GM21723 (cell line): Measurements from ENCODE around the gene PDE11A.

ENCODE experiments used
- ATAC-seq: cut with Tn5 transposase; IDR thresholded peaks from one replicate; pipeline ENCODE4 v1.9.1; 2021; ENCODE audit warnings: mild to moderate bottlenecking, moderate library complexity; ENCODE audit not compliant: unreplicated experiment

The PDE11A gene

DNA sequence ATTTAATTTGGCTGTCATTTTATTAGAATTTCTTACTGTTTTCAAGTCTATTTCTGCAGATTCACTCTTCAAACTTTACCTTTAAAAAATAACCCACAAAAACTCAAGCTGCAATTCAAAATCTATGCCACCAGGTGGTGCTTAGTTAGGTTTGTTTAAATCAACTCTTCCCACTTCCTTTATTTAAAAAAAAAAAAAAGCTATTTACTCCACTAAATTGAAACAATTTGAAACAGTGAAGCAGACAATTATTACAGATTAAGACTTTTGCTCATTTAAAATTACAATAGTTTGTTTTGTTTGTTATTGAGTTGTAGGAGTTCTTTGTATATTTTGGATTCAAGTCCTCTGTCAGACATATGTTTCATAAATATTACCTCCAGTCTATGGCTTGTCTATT lies 300.0 kb downstream of the PDE11A start:
- ATAC-seq, result no peak

DNA sequence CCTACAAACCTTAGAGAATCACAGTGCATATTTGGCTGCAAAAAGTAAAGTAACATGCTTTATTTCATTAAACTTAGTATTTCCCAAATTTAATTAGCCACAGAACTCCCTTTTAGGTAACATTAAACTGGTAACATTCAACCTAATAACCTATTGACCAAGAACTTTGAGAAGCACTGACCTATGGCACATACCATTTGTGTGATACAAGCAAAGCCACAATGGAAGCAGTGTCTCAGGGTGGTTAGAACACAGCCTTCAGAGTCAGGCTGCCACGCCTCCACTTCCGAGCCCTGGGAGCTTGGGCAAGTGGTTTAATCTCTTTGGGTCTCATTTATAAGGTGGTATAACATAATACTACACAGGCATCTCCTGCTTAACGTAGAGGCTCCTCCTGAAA lies 301.4 kb downstream of the PDE11A start:
- no peak for ATAC-seq

DNA sequence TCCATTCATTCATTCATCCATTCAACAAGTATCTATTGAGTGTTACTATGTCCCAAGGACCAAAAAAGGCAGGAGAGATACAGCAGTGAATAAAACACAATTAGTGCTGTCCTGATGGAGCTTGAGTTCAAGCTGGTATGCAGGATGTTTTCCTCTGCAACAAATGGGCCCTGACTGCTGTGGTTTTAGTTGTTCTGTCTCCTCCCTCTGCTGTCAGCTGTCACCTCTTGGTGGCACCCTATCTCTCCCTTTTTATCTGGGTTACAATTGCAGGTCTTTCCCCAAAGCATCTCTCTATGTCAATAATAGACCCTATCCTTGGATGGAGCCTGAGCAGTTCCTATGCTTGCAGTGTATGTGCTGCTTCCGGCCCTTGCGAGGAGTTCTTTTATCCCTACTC lies 304.8 kb downstream of the PDE11A start:
- no peak for ATAC-seq

DNA sequence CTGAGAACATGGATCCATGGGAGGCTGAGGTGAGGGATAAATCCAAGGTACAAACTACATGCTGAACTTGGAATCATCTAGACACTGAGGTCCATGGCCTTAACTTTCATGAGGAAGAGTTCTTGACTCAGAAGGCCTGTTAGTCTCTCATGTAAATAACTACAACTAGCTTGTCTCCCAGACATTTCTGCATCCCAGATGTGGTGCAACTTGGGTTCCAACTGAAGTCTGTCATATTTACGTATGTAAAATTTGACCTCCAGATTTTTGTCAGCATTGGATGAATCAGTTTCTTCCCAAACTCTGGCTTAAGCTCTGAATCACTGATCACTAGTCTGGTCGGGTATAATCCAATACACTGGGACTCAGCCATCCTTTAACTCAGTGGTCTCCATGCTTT lies 306.9 kb downstream of the PDE11A start:
- no peak for ATAC-seq

DNA sequence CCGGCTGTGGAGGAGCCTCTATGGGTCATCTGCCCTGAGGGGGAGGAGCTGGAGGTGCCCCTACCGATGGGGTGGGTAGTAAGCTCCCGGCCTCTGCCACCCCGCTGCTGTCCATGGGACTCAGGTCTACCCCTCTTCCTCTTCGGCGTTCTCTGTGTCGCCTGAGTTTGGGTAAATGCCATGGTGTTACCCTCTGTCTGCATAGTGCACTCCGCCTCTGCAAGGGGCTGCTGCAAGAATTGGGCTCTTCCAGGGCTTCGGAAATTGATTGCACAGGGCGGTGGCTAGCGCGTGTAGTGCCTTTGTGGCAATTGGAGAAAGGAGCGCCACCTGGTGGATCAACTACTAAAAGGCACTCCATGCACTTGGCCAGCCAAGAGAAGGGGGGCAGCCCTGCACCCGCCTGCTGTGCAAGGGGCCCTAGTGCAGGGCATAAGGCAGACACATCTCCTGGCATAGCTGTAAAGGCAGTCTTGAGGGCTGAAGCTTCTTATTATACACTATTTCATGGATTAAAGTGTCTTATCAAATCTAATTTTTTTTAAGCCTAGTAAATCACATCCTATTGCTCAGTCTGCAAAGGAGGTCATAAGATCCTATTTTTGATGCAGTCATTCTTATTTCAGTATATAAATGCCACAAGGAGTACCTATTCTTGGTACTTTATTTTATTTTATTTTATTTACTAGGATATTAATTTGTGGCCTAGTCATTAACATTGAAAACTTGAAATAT lies 308.9 kb downstream of the PDE11A start:
- peak; percentile 100 for ATAC-seq

DNA sequence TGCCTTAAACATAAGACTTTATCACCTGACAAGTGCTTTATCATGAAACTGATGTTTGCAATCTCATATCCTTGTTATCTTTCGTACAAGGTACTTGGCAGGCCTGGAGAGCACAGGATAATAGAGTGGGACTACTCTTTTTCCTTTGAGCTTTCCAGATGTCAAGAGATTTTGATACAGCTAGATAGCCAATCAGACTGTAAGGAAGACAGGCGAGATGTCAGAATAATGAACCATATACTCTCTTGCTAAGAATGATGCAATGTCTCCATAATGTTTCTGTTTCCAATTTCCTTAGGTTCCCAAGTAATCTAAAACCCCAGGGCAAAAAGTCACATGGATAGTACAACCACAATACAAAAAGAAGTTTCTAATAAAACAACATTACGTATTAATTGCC lies 313.1 kb downstream of the PDE11A start:
- ATAC-seq, result no peak

DNA sequence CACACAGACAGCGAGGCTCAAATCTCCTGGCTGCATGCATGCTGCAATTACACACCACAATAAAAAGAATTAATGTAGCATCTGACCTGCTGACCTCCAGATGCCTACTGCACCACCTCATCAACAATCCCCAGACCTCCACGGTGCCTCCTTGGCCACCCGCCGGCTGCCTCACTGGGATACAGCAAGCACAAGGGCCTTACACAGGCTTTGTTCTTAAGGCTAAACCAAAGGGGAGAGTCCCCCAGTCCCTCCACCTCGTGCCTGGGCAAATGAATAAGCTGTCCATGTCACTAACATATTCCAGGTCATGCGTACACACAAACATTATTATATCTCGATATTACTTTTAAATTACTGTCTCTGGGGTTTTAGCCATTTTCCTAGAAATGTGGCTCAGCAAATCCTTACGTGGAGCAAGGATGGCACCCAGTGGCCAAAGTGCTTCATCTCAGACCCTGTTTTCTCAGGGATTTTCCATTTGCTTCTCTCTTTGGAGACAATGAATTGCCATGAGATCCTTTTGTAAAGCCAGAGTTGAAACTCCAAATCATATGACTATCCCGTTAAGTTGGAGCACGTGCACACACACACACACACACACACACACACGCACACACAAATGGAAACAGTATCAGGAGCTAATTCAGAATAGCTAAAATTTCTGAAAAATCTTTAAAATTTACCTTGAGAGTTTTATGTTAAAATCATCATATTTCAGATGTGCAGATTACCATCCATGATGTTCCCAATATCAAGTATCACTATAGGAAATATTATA lies 313.8 kb downstream of the PDE11A start:
- no peak for ATAC-seq

DNA sequence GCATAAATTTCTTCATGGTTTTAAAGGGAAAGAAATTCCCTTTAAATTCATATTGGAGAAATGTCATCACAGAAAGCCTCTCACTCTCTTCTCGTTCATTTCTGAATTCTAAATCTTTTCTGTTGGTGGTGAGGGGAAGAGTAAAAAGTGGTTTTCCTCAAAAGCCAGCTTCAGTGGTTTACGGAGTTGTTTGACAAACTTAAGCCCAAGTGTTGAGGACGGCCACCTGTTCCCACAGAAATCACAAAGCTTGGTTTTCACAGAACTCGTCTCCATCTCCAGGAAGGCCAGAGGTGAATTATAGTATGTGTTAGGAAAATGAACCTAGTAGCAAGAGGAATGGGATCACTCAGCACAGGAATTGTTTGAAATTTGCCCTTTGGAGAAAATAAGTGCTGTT lies 316.2 kb downstream of the PDE11A start:
- no peak for ATAC-seq

DNA sequence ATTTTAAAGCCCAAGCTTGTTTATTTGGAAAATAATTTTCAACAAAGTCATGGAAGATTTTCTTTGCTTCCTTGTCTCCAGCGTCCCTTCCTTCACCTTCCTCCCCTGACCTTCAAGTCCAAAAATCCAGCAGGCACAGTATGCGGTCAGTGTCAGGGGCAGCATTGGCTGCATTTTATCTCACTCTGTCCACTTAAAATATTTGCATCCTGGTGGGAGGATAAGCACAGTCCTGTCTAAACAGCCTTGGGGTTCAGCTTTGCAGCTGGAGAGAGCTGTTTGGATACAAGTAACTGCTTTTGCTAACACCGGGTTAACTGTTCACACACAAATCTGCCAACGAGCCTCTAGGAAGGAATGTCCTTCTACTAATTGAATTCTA lies 318.1 kb downstream of the PDE11A start:
- no peak for ATAC-seq

DNA sequence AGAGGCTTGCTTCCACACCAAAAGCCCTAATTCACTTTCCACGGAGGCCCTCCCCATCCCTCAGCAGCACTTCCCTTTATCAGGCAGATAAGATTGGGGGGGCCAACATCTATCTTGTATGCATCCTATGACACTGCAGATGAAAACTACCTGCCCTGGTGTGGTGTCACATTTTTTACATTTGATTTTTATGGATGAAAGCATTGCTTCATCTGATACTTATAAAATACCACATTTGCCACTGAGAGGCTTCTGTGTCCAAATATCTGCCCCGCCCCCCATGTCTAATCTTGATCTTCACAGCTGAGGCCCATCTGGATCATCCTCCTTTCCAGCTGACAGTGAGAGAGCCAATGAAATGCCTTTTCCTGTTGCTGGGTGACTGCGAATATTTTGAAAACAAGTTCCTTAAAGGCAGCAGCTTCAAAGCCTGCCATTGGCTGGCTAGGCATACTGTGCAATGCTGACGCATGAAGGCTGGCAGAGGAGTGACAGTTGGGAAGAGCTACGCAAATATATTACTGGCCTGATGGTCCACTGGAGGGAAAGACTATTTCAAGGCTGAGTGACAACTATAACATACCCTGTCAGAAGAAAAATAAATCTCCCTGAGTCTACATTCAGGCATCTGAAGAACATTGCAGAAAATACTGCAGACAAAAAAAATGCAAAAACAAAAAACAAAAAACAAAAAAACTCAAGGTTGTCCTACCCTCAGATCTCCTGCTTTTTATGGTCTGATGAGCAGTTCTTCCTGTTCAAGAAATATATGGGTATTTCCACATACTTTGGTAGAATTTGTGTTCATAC lies 318.7 kb downstream of the PDE11A start:
- ATAC-seq, result no peak

DNA sequence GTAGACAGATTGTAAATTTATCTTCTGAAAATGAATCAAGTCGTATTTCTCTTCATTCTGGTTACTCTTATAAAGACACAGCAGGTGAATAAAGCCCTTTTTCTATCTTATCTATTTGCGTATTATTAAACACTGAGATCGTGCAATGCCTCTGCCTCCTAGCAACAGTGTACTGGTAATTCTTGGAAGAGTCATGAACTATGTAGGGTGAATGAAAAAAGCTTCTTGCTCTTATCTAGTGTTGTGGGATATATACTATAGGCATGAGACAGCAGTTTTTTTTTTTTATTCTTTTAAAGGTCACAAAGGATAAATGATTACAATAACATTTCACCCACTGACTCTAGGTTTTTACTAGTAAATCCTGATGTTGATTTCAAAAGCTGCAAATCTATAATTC lies 324.2 kb downstream of the PDE11A start:
- no peak for ATAC-seq

DNA sequence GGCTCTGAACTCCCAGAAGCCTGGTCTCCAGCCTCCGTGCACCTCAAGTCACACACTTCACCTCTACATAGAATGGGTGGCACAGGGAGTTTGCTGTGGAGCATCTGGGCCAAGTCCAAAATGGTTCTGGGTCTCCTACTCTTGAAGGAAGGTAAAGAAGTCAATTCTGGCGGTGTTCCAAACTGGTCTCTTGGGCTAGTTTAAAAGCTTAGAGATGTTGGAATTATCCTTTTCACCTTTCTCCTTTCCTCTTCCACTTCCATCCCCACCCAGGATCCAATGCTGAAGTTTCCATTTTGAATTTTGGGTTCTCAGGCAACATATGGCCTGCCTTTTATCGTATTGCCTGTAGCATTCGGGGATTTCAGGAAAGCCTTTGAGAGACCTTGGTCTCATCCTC lies 325.2 kb downstream of the PDE11A start:
- no peak for ATAC-seq

DNA sequence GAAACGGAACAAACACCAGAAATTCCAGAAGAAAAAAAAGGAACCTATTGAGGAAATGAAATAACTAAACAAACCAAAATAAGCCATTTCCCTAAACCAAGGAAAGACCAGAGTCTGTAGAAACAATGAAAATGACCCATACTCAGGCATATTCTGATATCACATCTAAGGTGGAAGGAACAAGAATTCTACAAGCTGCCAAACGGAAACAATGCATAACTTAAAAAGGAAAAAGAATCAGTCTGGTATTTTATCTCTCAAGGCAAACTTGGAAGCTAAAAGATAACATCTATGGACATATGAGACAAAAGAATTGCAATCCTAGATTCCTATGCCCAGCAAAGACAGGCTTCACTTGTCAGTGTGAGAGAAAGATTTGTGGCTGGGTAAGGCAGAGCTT lies 326.2 kb downstream of the PDE11A start:
- ATAC-seq, result no peak

DNA sequence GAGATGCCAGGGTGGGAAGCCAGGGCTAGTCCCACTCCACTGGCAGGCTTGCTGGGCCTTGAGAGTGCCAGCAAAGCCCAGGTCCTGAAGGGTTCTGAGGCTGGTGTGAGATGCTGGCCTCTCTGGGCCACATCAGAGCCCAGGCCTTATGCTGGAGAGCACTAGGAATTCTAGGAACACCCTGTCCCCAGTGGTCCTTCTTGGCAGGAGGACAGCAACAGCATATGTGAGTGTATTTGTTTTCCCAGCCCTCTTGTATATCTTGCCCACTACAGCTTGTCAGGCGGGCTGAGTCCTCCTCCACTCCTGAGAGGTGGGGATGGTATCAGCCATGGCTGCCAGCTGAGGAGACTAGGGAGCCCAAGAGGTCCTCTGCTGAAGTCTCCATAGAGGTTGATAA lies 327.0 kb downstream of the PDE11A start:
- ATAC-seq, result no peak

DNA sequence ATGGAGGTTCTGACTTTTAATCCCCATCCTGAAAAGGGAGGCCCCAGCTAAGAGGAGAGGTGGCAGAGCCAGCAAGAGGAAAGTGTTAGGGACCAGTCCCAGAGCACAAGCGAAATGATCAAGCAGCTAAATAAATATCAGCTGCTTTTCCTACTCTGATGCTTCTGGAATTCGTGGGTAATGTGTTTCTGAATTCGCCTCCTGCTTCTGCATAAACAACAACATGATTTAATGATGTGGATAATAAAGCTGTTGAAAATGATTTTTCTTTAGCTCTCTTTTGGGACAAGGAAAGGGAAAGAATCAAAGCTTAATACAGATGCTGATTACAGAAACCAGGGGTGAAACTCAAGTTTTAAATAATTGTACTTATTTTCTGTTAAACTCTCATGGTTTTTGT lies 329.7 kb downstream of the PDE11A start:
- no peak for ATAC-seq

DNA sequence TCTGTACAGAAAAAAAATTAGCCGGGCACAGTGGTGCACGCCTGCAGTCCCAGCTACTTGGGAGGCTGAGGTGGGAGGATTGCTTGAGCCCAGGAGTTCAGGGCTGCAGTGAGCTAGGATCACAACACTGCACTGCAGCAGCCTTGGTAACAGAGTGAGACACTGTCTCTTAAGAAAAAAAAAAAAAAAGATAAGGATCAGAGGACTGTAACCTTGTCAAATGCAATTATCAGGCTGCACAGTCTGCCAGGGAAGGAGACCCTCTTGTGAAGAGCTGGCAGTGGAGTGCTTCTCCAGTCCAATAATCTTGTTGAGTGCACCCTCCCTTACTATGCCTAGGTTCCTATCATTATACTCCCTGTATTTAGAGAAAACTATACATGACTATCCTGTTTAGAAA lies 330.7 kb downstream of the PDE11A start:
- ATAC-seq, result no peak

DNA sequence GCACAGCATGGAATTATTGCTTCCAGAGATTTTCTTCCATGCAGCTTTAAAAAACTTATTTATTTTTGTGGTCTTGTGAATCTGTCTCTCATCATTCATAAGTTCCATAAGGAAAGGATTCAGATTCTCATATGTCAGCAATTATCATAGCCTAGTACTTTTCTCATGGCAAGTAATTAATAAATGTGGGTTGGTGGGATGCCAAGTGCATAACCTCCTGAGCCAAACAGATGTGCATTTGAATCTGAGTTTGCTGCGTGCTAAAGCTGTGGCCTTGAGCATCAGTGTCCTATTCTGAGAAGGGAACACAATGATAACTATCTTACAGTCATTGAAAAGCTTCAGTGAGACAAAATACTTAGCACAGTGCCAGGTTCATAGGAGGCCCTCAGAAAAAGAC lies 331.9 kb downstream of the PDE11A start:
- no peak for ATAC-seq

DNA sequence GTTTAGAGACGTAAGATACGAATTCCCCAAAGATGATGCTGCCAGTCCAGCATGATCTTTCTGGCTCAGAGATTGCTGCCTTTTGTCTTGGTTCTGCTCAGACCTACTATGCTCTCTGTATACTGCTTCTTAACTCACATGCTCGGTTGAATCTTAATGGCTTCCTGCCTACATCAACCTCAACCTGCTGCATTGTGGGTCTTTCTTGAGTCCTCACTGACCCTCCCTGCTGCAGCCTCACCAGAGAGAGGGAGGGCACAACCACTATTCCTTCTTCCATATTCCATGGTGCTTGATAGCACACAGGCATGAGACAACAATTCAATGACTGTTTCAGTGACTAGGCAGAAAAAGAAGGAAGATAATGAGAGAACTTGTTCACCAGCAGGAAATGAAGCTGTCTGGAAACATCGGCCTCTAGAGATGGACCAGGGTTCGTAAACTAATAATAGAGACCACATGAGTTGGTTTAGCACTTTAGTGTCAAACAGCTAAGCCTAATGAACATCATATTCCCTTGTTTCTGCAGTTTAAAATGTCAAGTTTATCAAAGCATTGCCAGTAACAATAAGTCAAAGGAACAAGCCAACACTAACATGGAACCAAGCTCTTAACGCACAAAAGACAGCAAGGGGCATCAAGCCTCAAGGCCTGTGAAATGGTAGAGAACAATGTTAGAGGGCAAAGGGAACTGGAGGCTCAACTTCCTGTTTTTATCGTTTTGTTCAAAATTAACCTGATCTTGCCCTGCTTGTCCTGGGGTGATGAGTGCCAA lies 333.9 kb downstream of the PDE11A start:
- ATAC-seq, result no peak

DNA sequence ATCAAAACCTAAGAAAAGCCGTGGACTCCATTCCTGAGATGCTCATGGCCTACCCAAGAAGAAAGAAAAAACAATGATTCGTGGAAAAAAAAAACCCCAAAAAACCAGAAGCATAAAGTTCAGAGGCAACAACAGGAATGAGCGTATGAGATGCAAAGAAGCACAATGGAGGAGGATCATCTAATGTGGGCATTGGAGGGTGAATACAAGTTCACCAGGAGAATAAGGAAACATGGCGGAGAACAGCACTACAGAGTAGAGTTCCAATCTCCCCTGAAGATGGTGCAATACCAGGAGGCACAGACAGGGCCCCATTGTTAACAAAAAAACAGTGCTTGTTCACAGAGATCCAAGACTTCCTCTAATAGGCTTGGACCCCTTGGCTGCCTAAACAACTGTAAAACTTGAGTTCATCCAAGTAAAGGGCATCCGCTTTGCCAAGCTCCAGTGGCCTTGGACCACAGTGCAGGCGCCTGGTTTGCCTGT lies 337.2 kb downstream of the PDE11A start:
- no peak for ATAC-seq

DNA sequence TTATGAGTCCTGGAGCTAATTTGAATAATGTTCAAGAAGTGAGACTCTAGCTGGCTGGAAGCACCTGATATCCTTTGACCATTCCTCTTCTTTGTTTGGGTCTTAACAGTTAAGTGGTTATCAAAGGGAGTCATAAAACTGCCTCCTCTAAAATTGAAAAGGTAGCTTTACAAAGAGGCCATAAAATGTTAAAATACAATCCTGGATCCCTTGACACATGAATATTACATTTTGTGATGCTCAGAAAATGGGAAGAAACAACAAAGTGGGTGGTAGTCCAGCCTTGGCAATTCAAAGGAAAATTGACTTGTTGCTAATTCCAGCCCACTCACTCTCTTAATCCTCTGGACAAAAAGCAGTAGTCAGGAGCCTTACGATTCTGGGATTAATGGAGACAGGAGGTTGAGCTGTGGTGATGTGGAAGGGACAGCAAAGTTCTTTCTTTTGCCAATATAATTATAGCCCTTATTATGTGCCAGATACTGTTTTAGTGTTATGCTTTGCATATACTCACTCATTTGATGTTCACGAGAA lies 339.2 kb downstream of the PDE11A start:
- ATAC-seq, result no peak

DNA sequence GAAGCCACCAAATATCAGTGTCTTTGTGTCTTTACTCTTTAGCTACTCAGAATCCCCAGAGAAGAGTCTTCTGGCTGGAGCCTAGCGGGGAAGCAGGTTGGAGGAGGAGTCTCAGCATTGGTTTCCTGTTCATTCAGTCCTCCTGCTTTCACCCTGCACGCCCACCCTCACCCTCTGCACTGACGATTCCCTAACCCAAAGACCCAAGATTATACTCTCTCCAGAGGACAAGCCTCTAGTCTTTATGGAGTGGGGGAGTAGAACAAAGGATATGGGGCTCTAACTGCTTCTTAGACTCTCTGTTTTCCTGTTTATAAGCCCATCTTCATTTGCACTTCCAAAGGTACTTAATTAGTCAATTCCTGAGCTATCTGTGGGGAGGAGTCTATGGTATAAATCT lies 341.2 kb downstream of the PDE11A start:
- no peak for ATAC-seq
